ENCODE results near the gene PPP1R15A. TPM values are rescaled to one million over a fixed set of nuclear protein-coding genes. Genes with fewer than 3 reads are reported as not detected.
"Not testable (repeated sequence)": the region's sequence is repeated elsewhere in the genome, so short reads cannot be mapped to it uniquely, and the experiment has no call there.

PPP1R15A gene
- total RNA-seq, 1 donor: 63.9 TPM

GRCh38 chr19:48907671-48908070 lies 35.5 kb downstream of the PPP1R15A start:
- no peak overlapping the region for H3K4me3 ChIP-seq (ENCODE audit: low read depth, low read length)
- DNase-seq (ENCODE audit: low read depth): no peak
- TF ChIP-seq CTCF (IDR thresholded peaks at IDR 0.05; ENCODE audit: insufficient read depth, low read depth, low read length): no peak

GRCh38 chr19:48909424-48910077 lies 37.3 kb downstream of the PPP1R15A start:
- DNase-seq (ENCODE audit: low read depth); H3K4me3 ChIP-seq (ENCODE audit: low read depth, low read length): not testable (repeated sequence)

GRCh38 chr19:48910803-48911202 lies 38.6 kb downstream of the PPP1R15A start:
- TF ChIP-seq CTCF (IDR thresholded peaks at IDR 0.05; ENCODE audit: insufficient read depth, low read depth, low read length): no peak
- H3K4me3 ChIP-seq (ENCODE audit: low read depth, low read length): no peak overlapping the region
- DNase-seq (ENCODE audit: low read depth): no peak

GRCh38 chr19:48913114-48913889 lies 41.1 kb downstream of the PPP1R15A start:
- H3K4me3 ChIP-seq (ENCODE audit: low read depth, low read length): no peak overlapping the region
- no peak for DNase-seq (ENCODE audit: low read depth)
- TF ChIP-seq CTCF (IDR thresholded peaks at IDR 0.05; ENCODE audit: insufficient read depth, low read depth, low read length): no peak

GRCh38 chr19:48914181-48914580 lies 42.0 kb downstream of the PPP1R15A start:
- TF ChIP-seq CTCF (IDR thresholded peaks at IDR 0.05; ENCODE audit: insufficient read depth, low read depth, low read length): no peak
- DNase-seq (ENCODE audit: low read depth): no peak
- no peak overlapping the region for H3K4me3 ChIP-seq (ENCODE audit: low read depth, low read length)

- TF ChIP-seq CTCF (IDR thresholded peaks at IDR 0.05; ENCODE audit: insufficient read depth, low read depth, low read length): no peak
- no peak for DNase-seq (ENCODE audit: low read depth)
- H3K4me3 ChIP-seq (ENCODE audit: low read depth, low read length): no peak overlapping the region
These were observed 43.5 kb downstream of the PPP1R15A start for GRCh38 chr19:48915757-48916156.

GRCh38 chr19:48918071-48918470 lies 45.9 kb downstream of the PPP1R15A start:
- no peak for DNase-seq (ENCODE audit: low read depth)
- H3K4me3 ChIP-seq (ENCODE audit: low read depth, low read length): no peak overlapping the region
- no peak for TF ChIP-seq CTCF (IDR thresholded peaks at IDR 0.05; ENCODE audit: insufficient read depth, low read depth, low read length)
